ENCODE data around the gene RNU2-1. TPM values are rescaled to one million over a fixed set of nuclear protein-coding genes. Genes with fewer than 3 reads are reported as not detected.
A peak's percentile ranks its signal among the peaks of the same experiment; 100 is the strongest.
"Not testable (repeated sequence)": the region's sequence is repeated elsewhere in the genome, so short reads cannot be mapped to it uniquely, and the experiment has no call there.

Gene RNU2-1
- polyA plus RNA-seq, 3 donors, result not detected

DNA sequence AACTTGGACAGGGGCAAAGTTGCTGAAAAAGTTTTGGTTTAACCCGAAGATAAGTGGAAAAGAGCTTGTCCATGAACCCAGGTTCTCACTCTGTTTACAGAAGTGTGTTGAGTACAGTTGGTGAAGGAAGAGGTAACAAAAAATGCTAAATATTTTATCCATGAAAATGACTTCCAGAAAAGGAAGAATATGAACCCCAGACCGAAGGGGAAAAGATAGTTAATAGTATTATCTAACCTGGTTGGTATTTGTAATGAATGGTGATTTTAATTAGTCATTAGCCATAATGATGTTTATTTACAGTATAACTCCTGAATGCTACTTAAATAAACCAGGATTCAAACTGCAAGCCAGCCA, 22.7 kb downstream of the RNU2-1 start:
- peak overlapping the region; percentile 98 for H3K4me3 Mint-ChIP-seq
- Histone ChIP-seq H3K79me2 (ENCODE audit: insufficient read depth, low read length) (peaks cover 19% of the 10 kb centered on the region), H3K9ac (ENCODE audit: insufficient read depth, low read length, poor library complexity, severe bottlenecking) (peak overlapping the region; percentile 77), H3K4me2 (replicated peaks; ENCODE audit: extremely low read depth, low read length, poor library complexity, severe bottlenecking) (peak overlapping the region; percentile 96), H4K20me1 (ENCODE audit: insufficient read depth, low read length) (peaks cover 47% of the 10 kb centered on the region), H3K4me3 (replicated peaks in 1 of 3; ENCODE audit: low read depth in 2 of 3, low read length in 3 of 3) (peak overlapping the region; percentile 73 to 96 (median 82)), H3K4me1 (ENCODE audit: control insufficient read depth in 1 of 2, insufficient read depth in 2 of 2, low read length in 2 of 2) (peaks cover 29 to 36% of the 10 kb centered on the region in 2 donors), H3K9me3 (replicated peaks in 1 of 2; ENCODE audit: control insufficient read depth in 1 of 2, insufficient read depth in 1 of 2, low read length in 2 of 2) (no peaks in the 10 kb centered on the region), H3K27me3 (ENCODE audit: control insufficient read depth in 2 of 2, insufficient read depth in 2 of 2, low read length in 2 of 2) (no peaks in the 10 kb centered on the region), H3K36me3 (replicated peaks in 1 of 2; ENCODE audit: control insufficient read depth in 1 of 2, insufficient read depth in 2 of 2, low read length in 2 of 2) (peaks cover 56 to 70% of the 10 kb centered on the region in 2 donors), H2AFZ (ENCODE audit: insufficient read depth, low read depth, low read length, poor library complexity, severe bottlenecking) (peak overlapping the region; percentile 71), H3K27ac (ENCODE audit: low read depth in 1 of 2, low read length in 2 of 2) (peak overlapping the region; percentile 84 to 85)
- intact Hi-C loops (cut with micrococcal nuclease), result loop anchor here in 1 of 2 donors (5.0 kb wide), 1 partner anchor 106 kb away; no protein-coding TSS in a partner anchor
- TF ChIP-seq, protein P1, sequence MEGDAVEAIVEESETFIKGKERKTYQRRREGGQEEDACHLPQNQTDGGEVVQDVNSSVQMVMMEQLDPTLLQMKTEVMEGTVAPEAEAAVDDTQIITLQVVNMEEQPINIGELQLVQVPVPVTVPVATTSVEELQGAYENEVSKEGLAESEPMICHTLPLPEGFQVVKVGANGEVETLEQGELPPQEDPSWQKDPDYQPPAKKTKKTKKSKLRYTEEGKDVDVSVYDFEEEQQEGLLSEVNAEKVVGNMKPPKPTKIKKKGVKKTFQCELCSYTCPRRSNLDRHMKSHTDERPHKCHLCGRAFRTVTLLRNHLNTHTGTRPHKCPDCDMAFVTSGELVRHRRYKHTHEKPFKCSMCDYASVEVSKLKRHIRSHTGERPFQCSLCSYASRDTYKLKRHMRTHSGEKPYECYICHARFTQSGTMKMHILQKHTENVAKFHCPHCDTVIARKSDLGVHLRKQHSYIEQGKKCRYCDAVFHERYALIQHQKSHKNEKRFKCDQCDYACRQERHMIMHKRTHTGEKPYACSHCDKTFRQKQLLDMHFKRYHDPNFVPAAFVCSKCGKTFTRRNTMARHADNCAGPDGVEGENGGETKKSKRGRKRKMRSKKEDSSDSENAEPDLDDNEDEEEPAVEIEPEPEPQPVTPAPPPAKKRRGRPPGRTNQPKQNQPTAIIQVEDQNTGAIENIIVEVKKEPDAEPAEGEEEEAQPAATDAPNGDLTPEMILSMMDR (IDR thresholded peaks at IDR 0.05), result no peak
- peak overlapping the region; percentile 67 to 97 (median 93) for H3K27ac Mint-ChIP-seq
- 20% methylated on average over 1 of the region's 2 CpGs for WGBS (ENCODE audit: insufficient coverage)
- H3K9me3 Mint-ChIP-seq, result no peaks in the 10 kb centered on the region
- peaks cover 52 to 68% of the 10 kb centered on the region in 2 donors for H3K36me3 Mint-ChIP-seq
- no peak for DNase-seq
- H3K27me3 Mint-ChIP-seq (ENCODE audit: low read depth in 3 of 3), result peaks cover 0 to 2% (median 0%) of the 10 kb centered on the region in 3 donors
- H3K4me1 Mint-ChIP-seq, result peaks cover 35% of the 10 kb centered on the region

DNA sequence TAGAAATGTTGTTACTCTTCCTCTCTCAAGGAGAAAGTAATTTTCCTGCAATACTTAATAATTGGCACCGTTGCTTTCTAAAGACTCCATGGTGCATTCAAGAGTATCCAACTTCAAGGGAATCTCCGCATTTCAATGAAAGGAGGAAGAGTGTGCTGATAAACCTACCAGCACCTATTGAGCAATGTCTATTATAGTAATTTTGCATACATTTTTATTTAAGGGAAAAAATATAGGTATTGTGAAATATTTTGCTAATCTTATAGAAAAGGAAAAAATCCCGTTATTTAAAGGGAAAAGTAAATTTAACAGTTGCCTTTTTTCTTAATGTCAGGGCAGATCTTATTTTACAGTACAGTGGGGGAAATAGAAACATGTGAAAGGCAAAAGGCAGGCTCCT, 23.2 kb downstream of the RNU2-1 start:
- Mint-ChIP-seq H3K27ac (peak overlapping the region; percentile 43 to 97 (median 91)), H3K27me3 (ENCODE audit: low read depth in 3 of 3) (peaks cover 0 to 2% (median 0%) of the 10 kb centered on the region in 3 donors), H3K4me3 (peak overlapping the region; percentile 98), H3K36me3 (peaks cover 49 to 68% of the 10 kb centered on the region in 2 donors), H3K4me1 (peaks cover 35% of the 10 kb centered on the region), H3K9me3 (no peaks in the 10 kb centered on the region)
- Histone ChIP-seq H3K9ac (ENCODE audit: insufficient read depth, low read length, poor library complexity, severe bottlenecking) (no peak overlapping the region), H3K4me1 (ENCODE audit: control insufficient read depth in 1 of 2, insufficient read depth in 2 of 2, low read length in 2 of 2) (peaks cover 29 to 36% of the 10 kb centered on the region in 2 donors), H3K4me3 (replicated peaks in 1 of 3; ENCODE audit: low read depth in 2 of 3, low read length in 3 of 3) (peak overlapping the region in 1 of 3 experiments; percentile 96), H3K9me3 (replicated peaks in 1 of 2; ENCODE audit: control insufficient read depth in 1 of 2, insufficient read depth in 1 of 2, low read length in 2 of 2) (no peaks in the 10 kb centered on the region), H3K27ac (ENCODE audit: low read depth in 1 of 2, low read length in 2 of 2) (peak overlapping the region in 1 of 2 donors; percentile 85), H4K20me1 (ENCODE audit: insufficient read depth, low read length) (peaks cover 42% of the 10 kb centered on the region), H3K36me3 (replicated peaks in 1 of 2; ENCODE audit: control insufficient read depth in 1 of 2, insufficient read depth in 2 of 2, low read length in 2 of 2) (peaks cover 53 to 70% of the 10 kb centered on the region in 2 donors), H3K79me2 (ENCODE audit: insufficient read depth, low read length) (peaks cover 19% of the 10 kb centered on the region), H3K27me3 (ENCODE audit: control insufficient read depth in 2 of 2, insufficient read depth in 2 of 2, low read length in 2 of 2) (no peaks in the 10 kb centered on the region), H2AFZ (ENCODE audit: insufficient read depth, low read depth, low read length, poor library complexity, severe bottlenecking) (peak overlapping the region; percentile 71), H3K4me2 (replicated peaks; ENCODE audit: extremely low read depth, low read length, poor library complexity, severe bottlenecking) (peak overlapping the region; percentile 96)
- TF ChIP-seq, protein P1 (IDR thresholded peaks at IDR 0.05), result no peak
- intact Hi-C loops (cut with micrococcal nuclease), result loop anchor here in 1 of 2 donors (5.0 kb wide), 1 partner anchor 107 kb away; no protein-coding TSS in a partner anchor
- WGBS (ENCODE audit: insufficient coverage), result no CpG with 5 or more reads among the region's 3 CpGs
- no peak for DNase-seq

DNA sequence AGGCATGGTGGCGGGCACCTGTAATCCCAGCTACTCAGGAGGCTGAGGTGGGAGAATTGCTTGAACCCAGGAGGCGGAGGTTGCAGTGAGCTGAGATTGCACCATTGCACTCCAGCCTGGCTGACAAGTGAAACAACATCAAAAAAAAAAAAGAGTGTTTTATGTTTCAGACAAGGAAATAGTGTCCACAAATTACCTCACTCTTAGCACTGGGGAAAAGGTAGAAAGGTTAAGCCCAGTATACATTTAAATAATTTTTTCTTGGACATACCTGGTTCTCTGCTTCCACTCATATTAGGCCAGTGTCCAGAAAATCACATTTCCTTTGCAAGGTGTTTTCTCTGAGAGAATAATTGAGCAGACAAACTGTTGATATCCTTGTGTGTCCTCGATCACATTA, 30.8 kb downstream of the RNU2-1 start:
- 86% methylated on average over 1 of the region's 3 CpGs for WGBS (ENCODE audit: insufficient coverage)
- H3K9me3 ChIP-seq (replicated peaks in 1 of 2; ENCODE audit: control insufficient read depth in 1 of 2, insufficient read depth in 1 of 2, low read length in 2 of 2); H3K4me2 ChIP-seq (replicated peaks; ENCODE audit: extremely low read depth, low read length, poor library complexity, severe bottlenecking); H3K4me1 Mint-ChIP-seq; H3K4me3 ChIP-seq (replicated peaks in 1 of 3; ENCODE audit: low read depth in 2 of 3, low read length in 3 of 3); H3K4me1 ChIP-seq (ENCODE audit: control insufficient read depth in 1 of 2, insufficient read depth in 2 of 2, low read length in 2 of 2); H3K9me3 Mint-ChIP-seq; H3K27me3 Mint-ChIP-seq (ENCODE audit: low read depth in 3 of 3); H3K79me2 ChIP-seq (ENCODE audit: insufficient read depth, low read length); H2AFZ ChIP-seq (ENCODE audit: insufficient read depth, low read depth, low read length, poor library complexity, severe bottlenecking); H3K27ac ChIP-seq (ENCODE audit: low read depth in 1 of 2, low read length in 2 of 2); H3K4me3 Mint-ChIP-seq; DNase-seq; intact Hi-C loops (cut with micrococcal nuclease); H3K9ac ChIP-seq (ENCODE audit: insufficient read depth, low read length, poor library complexity, severe bottlenecking); H3K27me3 ChIP-seq (ENCODE audit: control insufficient read depth in 2 of 2, insufficient read depth in 2 of 2, low read length in 2 of 2): not testable (repeated sequence)
- H4K20me1 ChIP-seq (ENCODE audit: insufficient read depth, low read length), result peaks cover 36% of the 10 kb centered on the region
- Mint-ChIP-seq H3K27ac (peak overlapping the region in 1 of 7 donors; percentile 57), H3K36me3 (peaks cover 77 to 99% of the 10 kb centered on the region in 2 donors)
- H3K36me3 ChIP-seq (replicated peaks in 1 of 2; ENCODE audit: control insufficient read depth in 1 of 2, insufficient read depth in 2 of 2, low read length in 2 of 2), result peaks cover 87 to 97% of the 10 kb centered on the region in 2 donors

Measured in CD14-positive monocyte (primary cell).